ENCODE measurements around the gene SH3BGRL3. TPM values are rescaled to one million over a fixed set of nuclear protein-coding genes. Genes with fewer than 3 reads are reported as not detected.

SH3BGRL3 gene
- total and polyA plus RNA-seq, 2 experiments from 2014 or later, result 30.9 to 370 TPM

GRCh38 chr1:26305667-26306289 lies 25.9 kb downstream of the SH3BGRL3 start:
- Histone ChIP-seq H3K27ac (ENCODE audit: low read depth) (no peak overlapping the region), H3F3A (replicated peaks; ENCODE audit: low read depth) (0 out of 2 replicates have a peak, but pooled peaks cover 5% of the 10 kb centered on the region), H3K9me2 (ENCODE audit: insufficient read depth) (no peaks in the 10 kb centered on the region), H3K36me3 (ENCODE audit: insufficient read depth) (no peaks in the 10 kb centered on the region), H2AFZ (peak overlapping the region; percentile 98), H3K4me2 (peak overlapping the region; percentile 98), H3K27me3 (ENCODE audit: insufficient read depth) (no peaks in the 10 kb centered on the region), H3K4me1 (ENCODE audit: insufficient read depth) (peaks cover 10% of the 10 kb centered on the region), H3K4me3 (peak overlapping the region; percentile 99), H3K79me2 (replicated peaks; ENCODE audit: insufficient read depth) (0 out of 2 replicates have a peak, but pooled peaks cover 9% of the 10 kb centered on the region), H4K20me1 (replicated peaks; ENCODE audit: insufficient read depth) (no peaks in the 10 kb centered on the region)
- Mint-ChIP-seq H3K27ac (peak overlapping the region; percentile 92), H3K27me3 (ENCODE audit: insufficient read depth, low read depth, poor library complexity) (no peaks in the 10 kb centered on the region), H3K4me1 (peaks cover 16% of the 10 kb centered on the region; the same call in 2 of the 3 replicates), H3K4me3 (peak overlapping the region; percentile 98), H3K36me3 (ENCODE audit: low read depth) (no peaks in the 10 kb centered on the region), H3K9me3 (no peaks in the 10 kb centered on the region)
- TF ChIP-seq STAT1 (IDR thresholded peaks at IDR 0.05; ENCODE audit: unreplicated experiment) (no peak), CTCF (conservative IDR thresholded peaks at IDR 0.05; ENCODE audit: low read depth in 2 of 2) (no peak), ZNF114 (CRISPR knock-in tag; IDR thresholded peaks at IDR 0.05) (no peak), EZH2phosphoT487 (IDR thresholded peaks at IDR 0.05; ENCODE audit: unreplicated experiment) (no peak), ZNF462 (CRISPR knock-in tag; IDR thresholded peaks at IDR 0.05) (no peak), CREB1 (CRISPR knock-in tag; IDR thresholded peaks at IDR 0.05; ENCODE audit: low read depth) (no peak), POLR2AphosphoS5 (IDR thresholded peaks at IDR 0.05; ENCODE audit: low read depth) (no peak), ZNF331 (CRISPR knock-in tag; IDR thresholded peaks at IDR 0.05; ENCODE audit: low read depth) (no peak), EZH2 (IDR thresholded peaks at IDR 0.05; ENCODE audit: low read depth, unreplicated experiment) (no peak), REST (IDR thresholded peaks at IDR 0.05; ENCODE audit: unreplicated experiment) (no peak), JUNB (IDR thresholded peaks at IDR 0.05; ENCODE audit: unreplicated experiment) (no peak), ETS1 (IDR thresholded peaks at IDR 0.05) (no peak), NANOG (IDR thresholded peaks at IDR 0.05; ENCODE audit: borderline replicate concordance) (no peak)
- DNase-seq (ENCODE audit: low spot score) (peak; percentile 27), ATAC-seq (no peak)

Measured in GM23338 (cell line).